HG03460 (cell line): ENCODE results near the gene AHDC1.

Experiments used
- ATAC-seq: cut with Tn5 transposase; IDR thresholded peaks from one replicate; pipeline ENCODE4 v1.9.1; 2021; ENCODE audit not compliant: unreplicated experiment

The AHDC1 gene

DNA sequence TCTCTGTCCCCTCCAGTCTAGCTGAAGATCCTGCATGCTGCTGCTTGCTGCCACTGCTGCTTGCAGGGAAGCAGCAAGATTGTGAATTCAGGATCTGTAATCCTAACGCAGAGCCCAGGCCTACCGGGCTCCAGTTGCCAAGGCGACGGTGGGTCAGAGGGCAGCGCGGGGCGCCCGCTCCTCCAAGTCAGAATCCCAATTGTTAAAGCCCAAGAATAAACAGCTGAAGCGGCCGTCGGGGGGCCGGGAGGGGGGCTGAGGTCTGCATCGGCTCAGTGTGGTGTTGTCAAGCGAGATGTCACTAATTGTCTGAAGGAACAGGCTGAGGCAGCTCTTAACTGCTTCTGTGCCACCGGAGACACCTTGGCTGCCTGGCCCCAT lies 36.8 kb downstream of the AHDC1 start:
- no peak for ATAC-seq

DNA sequence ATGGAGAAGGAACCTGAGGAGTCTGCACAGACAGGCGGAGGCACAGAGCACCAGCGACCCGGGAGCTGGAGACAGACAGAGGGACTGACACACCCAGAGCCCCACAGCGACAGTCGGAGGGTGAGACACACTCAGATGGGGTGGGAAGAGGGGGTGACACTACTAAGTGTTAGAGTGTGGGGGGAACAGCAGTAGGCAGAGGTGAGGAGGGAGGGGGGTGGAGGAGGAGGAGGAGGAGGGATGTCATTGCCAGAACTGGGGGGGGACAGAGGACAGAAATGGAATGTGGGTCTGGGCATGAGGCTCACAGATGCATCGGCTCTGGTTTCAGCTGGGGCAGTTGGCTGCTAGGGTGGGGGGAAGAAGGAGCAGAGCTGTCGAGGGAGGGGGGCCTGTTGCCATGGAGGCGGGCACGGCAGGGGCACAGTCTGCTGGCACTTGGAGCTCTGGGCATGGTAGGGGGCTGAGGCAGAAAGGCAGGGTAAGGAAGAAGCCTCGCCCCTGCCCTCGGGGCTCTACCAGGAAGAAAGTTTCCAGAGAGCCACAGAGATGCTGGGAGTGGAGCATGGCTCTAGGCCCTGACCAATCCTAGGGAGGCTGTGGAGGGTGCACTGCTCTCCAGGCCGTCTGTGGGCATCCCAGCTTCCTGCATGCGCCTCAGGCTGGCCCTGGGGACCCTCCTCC lies 37.3 kb downstream of the AHDC1 start:
- no peak for ATAC-seq

DNA sequence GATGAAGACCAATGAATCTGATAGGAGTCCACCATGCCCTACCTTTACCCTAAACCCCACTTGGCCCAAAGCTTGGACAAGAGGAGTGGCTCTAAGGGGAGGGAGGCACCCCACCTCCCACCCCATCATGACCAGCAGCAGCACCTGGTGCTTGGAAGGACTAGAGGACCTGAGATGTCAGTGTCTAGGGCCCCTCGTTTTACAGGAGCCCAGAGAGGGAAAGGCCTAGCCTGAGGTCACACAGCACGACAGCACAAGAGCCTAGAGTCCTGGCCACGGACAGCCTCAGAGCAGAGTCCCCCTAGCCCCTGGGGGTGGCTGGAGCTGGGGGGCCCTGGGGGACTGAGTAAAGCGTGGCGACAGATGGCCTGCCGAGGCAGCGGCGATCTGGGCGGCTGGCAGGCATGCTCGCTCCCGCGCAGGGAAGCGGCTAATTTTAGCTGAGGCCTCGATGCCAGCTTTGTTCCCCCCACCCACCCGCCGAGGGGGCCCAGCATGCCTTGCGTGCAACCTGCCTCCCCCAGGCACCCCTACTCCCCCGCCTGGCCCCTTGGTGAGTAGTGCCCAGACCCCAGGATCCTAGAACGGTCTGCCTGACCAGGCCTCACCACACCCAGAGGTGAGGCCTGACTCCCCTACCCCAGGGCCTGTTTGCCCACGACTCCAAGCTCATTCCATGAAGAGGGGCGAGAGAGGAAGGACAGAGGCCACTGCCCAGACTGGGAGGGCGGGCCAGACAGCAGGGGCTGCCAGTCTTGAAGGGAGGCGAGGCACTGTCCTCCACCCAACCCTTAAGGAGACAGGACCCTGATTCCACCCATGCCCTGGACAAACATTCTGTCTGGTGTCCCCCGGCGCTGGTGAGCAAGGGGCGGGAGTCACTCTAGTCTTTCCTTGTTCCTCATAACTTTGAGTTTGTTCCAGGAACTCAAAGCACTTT lies 39.0 kb downstream of the AHDC1 start:
- ATAC-seq = no peak

DNA sequence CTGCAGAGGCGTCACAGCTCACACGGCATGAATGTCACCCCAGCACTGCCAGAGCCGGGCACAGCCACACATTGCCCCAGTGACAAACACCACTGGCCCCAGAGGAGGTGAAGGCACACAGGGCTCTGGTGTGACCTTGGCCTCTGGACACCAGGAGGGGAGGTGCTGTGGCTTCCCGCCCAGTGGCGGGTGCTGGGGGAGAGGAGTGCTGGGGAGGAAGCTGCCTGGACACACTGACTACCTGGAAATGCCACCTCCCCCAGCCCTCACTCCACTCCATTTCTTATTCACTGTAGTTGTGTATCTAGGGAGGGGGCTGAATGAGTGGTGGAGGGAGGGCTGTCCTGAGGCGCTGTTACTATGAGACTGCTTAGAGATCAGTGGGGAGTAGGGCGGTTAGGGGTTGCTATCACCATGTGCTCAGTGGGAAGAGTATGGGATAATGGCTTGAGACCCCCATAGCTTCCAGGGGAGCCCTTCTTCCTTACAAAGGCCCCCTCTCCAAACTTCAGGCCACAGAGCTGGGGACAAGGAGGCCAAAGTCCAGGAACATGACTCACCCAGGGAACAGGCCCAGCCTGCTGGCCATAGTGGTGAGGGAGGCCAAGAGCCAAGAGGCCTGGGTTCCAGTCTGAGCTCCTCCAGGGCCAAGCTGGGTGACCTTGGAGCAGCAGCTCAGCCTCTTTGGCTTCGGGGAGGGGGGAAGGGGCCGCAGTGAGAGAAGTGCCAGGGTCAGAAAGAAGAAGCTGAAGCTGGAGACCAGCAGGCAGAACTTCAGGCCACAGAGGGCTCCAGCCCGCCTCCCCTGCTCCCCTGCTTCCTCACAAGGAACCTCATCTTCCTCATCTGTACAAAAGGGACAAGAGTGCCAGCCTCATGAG lies 40.1 kb downstream of the AHDC1 start:
- ATAC-seq = no peak

DNA sequence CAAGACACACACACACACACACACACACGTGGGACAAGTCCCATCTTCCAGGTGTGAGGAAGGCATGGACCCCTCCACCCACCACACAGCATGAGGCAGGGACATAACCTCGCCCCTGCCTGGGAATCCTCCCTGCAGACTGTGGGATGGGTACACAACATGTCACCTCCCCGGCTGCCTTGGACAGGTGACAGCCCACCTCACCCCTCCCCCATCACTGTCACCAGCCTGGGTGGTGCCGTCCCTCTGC lies 40.7 kb downstream of the AHDC1 start:
- ATAC-seq = no peak

DNA sequence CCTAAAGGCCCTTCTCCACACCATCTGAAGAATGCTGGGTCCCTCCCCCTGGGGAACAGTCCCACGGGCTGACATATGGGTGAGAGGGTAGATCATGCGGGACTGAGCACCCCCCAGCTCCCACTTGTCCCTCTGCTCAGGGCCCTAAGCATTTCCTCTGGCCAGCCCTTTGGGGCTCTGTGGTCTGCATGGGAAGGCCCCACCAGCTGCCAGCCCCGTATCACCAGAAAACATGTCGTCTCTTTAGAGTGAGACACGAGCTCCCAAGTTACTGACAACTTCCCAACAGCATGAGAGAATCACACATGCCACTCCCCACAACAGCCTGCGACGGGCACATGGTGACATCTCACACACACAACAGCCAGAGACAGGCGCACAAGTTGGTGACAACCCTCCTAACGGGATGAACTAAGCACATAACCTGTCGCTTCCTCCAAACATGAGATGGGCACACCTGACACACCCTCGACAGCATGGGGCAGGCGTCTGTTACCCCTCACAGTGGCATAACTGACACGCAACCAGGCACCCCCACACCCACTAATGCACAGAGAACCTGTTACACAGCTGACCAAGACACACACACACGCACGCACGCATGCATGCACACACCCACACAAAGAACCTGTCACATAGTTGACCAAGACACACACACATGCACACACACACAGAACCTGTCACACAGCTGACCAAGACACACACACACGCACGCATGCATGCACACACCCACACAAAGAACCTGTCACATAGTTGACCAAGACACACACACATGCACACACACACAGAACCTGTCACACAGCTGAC lies 41.2 kb downstream of the AHDC1 start:
- ATAC-seq = no peak

DNA sequence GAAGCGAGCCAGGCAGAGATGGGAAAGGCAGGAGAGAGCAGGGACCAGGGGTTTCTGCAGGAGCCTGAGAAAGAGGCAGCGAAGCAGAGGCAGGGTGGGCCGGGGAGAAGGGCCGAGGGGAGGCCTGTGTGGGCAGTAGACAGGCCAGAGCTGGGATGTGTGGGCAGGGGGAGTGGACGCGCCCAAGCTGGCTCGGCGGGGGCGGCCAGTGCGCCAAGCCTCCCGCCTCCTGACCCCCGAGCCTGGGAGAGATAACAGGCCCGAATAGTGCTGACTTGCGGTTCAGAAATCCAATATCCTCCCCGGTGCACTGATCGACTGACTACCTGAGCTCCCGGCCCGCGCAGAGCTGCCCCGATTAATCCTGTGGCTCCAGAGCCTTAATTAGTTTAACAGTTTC lies 41.9 kb downstream of the AHDC1 start:
- no peak for ATAC-seq

DNA sequence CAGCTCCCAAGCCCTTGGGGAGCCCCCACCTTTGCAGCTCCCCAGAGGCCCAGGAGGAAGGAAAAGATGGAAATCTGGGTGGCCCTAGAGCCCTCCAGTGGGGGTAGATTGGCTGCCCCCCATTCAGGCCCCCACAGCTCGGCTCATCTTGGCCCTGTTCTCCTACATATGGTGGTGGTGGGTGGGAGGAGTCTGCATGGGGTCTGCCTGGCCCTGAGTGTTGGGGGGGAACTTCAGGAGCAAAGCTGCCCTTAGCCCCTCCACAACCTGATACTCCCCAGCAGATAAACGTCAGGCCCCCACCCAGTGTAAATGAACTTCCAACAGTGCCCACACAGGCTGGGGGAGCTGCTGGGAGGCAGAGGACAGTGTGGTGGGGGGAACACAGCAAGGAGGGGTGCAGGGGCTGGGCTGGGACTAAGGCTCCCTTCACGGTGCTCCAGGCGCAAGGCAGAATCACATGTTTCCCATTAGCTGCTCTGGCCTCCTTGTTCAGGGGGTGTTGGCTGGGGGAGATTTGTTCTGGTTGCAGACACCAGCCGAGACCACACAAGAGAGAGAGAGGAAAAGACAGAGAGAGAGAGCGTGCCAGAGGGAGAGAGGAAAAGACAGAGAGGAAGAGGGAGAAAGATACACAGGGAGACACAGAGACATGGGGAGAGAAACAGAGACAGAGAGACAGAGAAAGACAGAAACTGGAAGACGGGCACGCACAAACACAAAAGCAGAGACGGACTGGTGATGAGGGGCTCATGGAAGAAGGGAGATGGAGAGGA lies 42.6 kb downstream of the AHDC1 start:
- no peak for ATAC-seq

DNA sequence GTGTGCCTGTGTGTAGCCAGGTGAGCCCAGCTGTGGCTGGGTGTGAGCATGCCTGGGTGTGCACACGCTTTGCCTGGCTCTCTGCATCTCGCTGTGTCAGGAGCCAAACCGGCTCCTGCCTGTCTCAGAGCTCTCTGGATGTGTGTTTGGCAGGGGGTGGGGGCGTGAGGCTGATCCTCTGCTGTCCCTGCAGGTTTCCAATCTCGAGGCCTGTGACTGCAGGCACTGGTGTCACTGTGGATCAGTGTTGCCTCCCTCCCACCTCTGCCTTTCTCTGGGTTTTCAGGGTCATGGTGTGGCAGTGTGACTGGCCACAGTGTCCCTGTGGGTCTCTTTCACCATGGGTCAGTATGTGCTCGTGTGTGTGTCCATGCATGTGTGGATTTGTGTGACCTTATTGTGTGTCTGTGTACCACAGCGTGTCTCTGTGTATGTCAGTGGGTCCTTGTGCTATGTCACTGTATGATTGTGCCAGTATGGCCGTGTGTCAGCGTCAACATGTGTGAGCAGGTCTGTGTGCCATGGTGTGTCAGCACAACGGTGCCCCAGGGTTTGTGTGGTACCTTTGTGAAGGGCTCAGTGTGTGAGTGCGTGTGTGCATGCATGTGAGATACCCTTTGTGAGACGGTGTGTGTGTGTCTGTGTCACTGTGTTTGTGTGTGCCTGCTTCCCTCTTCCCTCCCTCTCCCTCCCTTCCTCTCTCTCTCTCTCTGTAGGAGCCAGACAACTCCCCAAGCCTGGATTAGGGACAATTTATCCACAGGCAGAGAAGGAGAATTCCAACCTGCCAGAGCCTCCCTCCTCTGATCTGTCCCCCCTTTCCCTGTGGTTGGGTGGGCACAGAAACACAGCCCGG lies 43.4 kb downstream of the AHDC1 start:
- no peak for ATAC-seq

DNA sequence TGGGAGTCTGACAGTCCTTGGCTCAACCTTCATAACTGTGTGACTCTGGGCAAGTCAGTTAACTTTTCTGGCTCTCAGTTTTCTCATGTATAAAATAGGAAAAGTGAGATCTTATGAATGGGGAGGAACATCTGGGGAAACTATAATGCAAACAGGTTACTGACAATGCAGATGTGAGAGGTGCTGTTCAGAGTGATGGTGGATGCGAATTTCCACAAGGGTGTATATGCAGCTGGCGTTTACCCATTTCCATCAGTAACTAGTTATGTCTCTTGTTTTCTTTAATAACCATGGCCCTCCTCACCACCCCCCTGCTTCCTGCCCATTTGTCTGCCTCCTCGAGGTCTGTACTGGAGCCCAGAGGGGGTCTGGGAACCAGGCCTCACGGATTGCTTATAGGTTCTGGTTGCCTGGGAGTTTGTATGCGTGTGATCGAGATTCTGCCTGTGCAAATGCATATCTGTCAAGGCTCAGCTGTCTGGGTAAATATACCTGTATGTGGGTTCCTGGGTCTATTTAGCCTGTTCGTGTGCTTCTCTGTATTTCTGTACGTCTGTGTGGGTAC lies 44.4 kb downstream of the AHDC1 start:
- no peak for ATAC-seq

DNA sequence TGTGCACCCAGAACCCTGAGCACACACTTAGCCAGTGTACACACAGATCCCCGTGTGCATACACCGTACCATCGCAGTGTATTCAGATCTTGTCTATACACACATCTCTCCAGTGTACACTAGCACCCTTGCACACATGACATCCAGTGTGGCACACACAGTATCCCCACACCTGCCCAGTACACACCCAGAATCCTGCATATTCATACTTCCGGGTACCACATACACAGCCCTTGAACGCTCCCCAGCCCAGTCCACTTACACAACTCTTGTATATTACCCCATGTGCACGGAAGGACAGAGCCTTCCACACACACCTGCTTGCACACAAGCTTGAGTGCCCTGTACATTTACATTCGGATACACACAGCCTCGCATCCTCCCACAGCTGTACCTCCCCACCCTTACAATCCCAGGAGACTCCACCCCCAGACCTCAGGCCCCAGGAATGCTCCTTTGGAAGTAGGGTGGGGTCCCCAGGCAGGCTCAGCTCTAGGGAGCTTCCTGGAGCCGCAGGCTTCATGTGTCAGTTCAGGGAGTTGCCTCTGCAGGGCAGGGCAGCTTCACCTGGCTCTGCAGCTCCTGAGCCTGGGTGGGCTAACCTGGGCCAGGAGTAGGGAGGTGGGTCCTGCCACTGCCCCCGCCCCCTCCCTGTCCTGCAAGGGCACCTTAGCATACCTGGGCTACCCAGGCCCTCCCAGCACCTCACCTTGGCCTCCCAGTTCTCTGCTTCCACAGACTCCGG lies 46.2 kb downstream of the AHDC1 start:
- no peak for ATAC-seq

DNA sequence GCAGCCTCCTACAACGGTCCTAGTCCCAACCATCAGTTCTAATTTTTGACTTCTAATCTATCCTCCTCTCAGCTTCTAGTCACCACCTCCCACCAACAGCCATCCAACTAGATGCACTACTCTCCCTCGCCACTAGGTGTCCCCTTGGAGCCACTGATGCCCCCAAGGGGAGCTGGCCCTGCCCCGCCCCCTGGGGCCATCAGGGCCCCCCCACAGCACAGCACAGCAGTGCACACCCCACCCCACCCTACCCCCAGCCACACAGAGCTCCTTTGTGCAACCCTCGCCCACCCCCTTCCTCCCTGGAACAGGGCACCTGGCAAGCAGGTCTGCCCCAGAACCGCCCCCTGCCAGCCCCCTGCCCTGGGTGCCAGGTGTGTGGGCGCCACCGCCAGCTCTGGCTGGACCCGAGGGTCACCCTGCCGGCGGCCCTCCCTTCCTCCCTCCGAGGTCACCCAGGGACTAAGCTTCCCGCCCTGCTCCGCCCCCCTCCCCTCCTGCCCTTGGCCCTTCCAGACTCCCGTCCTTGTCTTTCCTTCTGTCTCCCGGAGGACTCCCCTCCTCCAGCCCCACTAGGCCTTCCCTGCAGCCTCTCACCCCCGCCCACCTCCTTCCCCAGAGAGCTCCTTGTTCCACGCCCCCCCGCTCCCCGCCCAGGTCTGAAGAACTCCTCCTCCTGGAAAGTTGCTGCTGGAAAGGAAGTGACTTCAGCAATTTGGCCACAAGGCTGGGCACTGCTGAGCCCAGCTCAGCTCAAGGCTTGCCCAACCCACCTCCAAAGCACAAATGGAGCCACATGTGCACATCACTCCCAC lies 47.0 kb downstream of the AHDC1 start:
- ATAC-seq = no peak

DNA sequence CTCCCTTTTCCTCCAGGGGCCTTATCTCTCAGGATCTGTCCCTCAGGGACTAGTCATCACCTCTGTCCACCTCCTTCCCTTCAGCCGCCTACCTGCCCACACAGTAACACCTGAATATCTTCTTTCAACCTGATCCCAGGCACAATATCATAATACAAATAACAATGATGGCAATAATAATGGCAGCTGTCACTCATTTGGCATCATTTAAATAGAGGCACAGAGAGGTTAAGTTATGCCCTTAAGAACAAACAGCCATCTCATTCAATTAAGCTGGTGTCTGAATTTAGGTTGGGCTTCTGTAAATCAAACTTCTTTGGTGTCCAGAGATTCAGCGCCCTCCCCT lies 47.5 kb downstream of the AHDC1 start:
- no peak for ATAC-seq

DNA sequence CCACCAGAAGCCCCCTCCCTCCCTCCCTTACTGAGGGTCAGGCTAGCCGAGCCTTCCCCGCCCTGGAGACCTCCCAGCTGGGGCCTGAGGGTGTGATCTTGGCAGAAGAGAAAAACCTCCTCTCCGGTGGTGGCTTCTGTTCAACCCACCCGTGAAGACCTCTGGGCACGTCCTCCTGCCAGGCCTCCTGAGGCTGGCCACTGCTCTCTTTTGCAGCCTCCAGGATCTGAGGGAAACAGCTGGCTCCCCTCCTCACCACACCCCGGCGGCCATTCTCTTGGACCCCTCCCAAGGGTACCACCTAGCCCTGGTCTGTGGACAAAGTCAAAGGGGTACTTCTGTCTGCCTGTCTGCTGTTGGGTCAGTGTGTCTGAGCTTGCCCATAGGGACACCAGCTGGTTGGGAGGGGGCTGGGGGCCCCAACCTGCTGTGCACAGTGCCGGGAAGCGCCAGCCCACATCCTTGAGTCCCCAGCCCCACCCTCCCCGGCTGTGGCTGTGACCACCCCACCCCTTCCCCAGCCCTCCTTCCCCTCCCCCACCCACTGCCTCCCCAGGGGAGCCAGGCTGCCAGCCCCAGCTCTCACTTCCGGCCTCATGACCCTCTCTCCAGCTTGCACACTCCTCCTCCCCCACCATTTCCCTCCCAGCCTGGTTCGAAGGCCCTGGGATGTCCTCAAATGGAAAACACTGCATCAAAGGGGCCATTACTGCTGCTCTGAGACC lies 48.1 kb downstream of the AHDC1 start:
- no peak for ATAC-seq

DNA sequence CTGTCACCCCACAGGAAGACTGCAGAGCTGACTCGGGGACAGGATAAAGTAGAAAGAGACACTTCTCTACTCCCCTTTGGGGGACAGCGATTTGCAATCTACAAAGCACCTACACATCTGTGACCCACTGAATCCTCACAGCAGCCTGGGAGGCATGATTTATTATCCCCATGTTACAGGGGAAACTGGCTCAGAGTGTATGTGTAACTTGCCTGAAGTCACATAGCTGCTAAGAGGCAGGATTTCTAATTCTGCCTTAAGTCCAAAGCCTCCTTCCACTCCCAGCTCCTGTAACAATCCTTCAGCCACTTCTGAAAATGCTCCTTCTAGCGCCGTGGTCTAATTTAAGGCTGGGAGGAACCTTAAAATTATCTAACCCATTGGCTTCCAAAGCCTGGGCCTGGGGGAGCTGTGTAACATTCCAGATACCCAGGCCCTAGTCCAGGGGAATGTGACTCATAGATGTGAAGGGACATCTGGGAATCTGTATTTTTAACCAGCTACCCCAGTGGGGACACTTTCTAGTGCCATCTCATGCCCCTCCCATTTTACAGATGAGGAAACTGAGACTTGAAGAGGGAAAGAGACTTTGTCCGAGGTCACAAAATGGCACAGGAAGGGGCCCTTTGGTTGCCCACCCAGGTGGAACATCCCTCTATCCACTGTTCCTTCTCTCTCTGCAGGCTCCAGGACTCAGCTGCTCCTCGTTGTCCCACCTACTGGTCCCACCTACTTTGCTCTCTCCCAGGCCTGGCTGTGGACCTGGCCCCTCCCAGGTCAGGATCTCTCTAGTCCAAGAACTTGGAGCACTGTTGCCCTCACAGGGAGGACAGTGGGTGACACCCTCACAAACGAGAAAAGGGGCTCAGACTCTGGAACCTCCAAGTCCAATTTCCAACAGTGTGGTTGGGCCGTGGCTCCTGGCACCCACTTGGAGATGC lies 48.9 kb downstream of the AHDC1 start:
- no peak for ATAC-seq

DNA sequence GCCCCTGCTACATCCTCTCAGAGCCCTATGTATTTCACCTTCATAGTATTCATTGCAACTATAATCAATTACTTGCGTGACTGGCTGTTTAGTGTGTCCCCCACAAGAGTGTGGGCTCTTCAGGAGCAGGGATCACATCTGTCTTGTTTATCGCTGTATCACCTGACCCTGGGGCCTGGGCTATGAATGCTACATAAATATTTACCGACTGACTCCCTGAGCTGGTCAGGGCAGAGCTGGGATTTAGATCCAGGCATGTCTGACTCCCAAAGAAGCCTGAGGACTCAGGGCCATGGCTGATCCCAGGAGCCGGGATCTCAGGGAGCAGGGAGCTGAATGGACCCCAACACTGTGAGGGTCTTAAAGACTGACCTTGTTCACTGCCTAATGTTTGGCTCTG lies 49.7 kb downstream of the AHDC1 start:
- ATAC-seq = no peak
